ENCODE measurements around the gene CSF2RB. TPM values are rescaled to one million over a fixed set of nuclear protein-coding genes. Genes with fewer than 3 reads are reported as not detected.

Gene CSF2RB
- total RNA-seq, 2 experiments from 2014 or later: 0.14 TPM; not detected in 1

DNA sequence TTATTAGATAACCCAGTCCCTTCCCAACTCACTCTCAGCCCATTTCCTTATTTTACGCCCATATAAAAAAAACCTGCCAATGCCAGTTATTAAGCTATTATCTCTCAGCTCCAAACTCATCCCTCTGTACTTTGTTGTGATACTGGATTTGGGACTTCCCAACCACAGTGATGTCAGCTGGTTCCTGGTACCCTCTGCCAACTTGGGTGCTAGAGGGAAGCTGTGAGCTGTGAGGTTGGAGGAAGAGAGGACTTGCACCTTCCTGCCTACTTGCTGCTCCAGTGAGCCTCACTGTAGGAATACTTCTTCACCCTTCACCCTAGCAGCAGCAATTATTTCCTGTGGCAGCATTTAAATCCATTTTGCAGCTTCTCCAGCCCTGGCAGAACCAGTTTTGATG, 19.2 kb upstream of the CSF2RB start:
- peaks cover 4% of the 10 kb centered on the region for H3K27me3 Mint-ChIP-seq (ENCODE audit: low read depth)
- no peaks in the 10 kb centered on the region for H3K4me1 Mint-ChIP-seq (ENCODE audit: low read depth)
- H3K4me3 Mint-ChIP-seq: no peak overlapping the region
- intact Hi-C loops (cut with micrococcal nuclease): no loop called here
- no peaks in the 10 kb centered on the region for H3K36me3 Mint-ChIP-seq (ENCODE audit: low read depth)
- peaks cover 4% of the 10 kb centered on the region for H3K9me3 Mint-ChIP-seq
- no peak for DNase-seq
- CTCF ChIA-PET: no interaction called here
- no peak overlapping the region for H3K27ac Mint-ChIP-seq

DNA sequence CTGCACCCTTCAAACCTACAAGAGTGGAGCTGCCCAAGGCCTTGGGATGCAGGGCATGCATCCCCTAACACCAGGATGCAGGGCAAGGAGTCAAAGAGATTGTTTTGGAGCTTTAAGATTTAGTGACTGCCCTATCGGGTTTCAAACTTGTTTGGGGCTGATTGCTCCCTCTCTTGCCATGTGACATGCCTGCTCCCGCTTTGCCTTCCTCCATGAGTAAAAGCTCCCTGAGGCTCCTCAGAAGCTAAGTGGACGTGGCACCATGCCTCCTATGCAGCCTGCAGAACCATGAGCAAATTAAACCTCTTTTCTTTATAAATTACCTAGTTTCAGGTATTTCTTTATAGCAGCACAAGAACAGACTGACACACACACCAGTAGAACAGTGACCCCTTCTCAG, 15.8 kb upstream of the CSF2RB start:
- peaks cover 4% of the 10 kb centered on the region for H3K9me3 Mint-ChIP-seq
- H3K27ac Mint-ChIP-seq: no peak overlapping the region
- intact Hi-C loops (cut with micrococcal nuclease): no loop called here
- CTCF ChIA-PET: interaction anchor here (1.4 kb wide), 1 partner anchor 41 kb away, joined by 6 read pairs; no protein-coding TSS in a partner anchor
- no peaks in the 10 kb centered on the region for H3K36me3 Mint-ChIP-seq (ENCODE audit: low read depth)
- no peak for DNase-seq
- H3K27me3 Mint-ChIP-seq (ENCODE audit: low read depth): peaks cover 21% of the 10 kb centered on the region
- no peak overlapping the region for H3K4me3 Mint-ChIP-seq
- no peaks in the 10 kb centered on the region for H3K4me1 Mint-ChIP-seq (ENCODE audit: low read depth)

DNA sequence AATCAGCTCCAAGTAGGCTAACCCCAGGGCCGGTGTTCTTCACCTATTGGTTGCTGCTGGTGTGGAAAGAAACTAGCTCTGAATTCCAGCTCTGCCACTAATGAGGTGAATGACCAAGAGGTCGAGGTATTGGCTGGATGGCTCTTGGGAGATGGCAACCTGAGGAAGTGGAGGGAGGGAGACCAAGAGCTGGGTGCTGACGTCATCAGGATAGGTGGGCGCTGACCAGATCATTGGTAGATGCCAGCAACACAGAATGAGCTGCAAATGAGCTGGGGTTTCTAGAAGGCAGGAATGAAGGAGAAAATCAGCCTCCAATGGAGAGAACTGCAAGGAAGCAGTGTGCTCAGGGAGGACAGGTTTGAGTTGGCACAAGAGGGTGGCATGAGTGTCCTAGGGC, 14.7 kb upstream of the CSF2RB start:
- Mint-ChIP-seq H3K27ac (no peak overlapping the region), H3K27me3 (ENCODE audit: low read depth) (peaks cover 26% of the 10 kb centered on the region), H3K4me1 (ENCODE audit: low read depth) (no peaks in the 10 kb centered on the region), H3K9me3 (peaks cover 4% of the 10 kb centered on the region), H3K4me3 (no peak overlapping the region), H3K36me3 (ENCODE audit: low read depth) (no peaks in the 10 kb centered on the region)
- CTCF ChIA-PET: no interaction called here
- no peak for DNase-seq
- intact Hi-C loops (cut with micrococcal nuclease): no loop called here

DNA sequence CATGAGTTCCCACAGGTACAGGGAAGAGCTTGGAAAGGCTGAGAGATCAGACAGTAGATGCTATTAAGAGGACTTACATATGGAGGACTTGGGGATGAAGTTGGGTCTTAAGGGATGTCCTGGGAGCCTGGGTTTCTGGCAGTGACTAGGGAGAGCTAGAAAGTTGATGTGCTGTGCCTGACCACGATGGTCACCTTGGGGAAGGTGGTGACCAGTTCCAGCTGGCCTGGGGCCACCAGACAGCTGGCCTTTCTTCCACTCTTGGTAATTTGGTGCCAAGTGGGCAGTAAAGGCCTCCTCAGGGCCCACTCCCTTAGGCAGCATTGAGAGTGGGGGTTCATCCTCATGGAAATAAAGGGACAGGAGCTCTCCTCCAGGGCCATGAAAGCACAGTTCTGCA, 13.9 kb upstream of the CSF2RB start:
- no peaks in the 10 kb centered on the region for H3K4me1 Mint-ChIP-seq (ENCODE audit: low read depth)
- intact Hi-C loops (cut with micrococcal nuclease): no loop called here
- H3K9me3 Mint-ChIP-seq: peaks cover 4% of the 10 kb centered on the region
- peaks cover 30% of the 10 kb centered on the region for H3K27me3 Mint-ChIP-seq (ENCODE audit: low read depth)
- CTCF ChIA-PET: no interaction called here
- no peak overlapping the region for H3K4me3 Mint-ChIP-seq
- no peak overlapping the region for H3K27ac Mint-ChIP-seq
- no peaks in the 10 kb centered on the region for H3K36me3 Mint-ChIP-seq (ENCODE audit: low read depth)
- no peak for DNase-seq

DNA sequence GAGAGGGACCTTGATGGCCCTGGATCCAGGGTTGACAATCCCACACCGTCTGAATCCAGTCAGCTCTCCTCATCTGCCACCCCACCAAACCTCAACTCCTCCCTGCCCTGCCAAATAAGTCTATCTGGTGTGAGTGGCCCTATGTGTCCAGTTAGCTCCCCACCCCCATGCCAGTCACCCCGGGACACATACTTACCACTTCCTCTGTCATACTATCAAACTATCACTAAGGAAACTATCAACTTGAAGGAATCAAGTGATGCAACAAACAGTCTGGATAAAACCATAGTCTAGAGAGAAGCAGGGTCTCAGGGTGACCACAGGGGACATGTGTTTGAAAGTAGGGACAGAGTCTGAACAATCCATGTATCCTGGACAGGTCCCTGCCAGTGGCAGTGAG, 13.2 kb upstream of the CSF2RB start:
- no peak for DNase-seq
- Mint-ChIP-seq H3K27me3 (ENCODE audit: low read depth) (peaks cover 33% of the 10 kb centered on the region), H3K4me3 (no peak overlapping the region), H3K27ac (no peak overlapping the region), H3K9me3 (peaks cover under 1% of the 10 kb centered on the region), H3K4me1 (ENCODE audit: low read depth) (no peaks in the 10 kb centered on the region), H3K36me3 (ENCODE audit: low read depth) (no peaks in the 10 kb centered on the region)
- CTCF ChIA-PET: no interaction called here
- intact Hi-C loops (cut with micrococcal nuclease): no loop called here

DNA sequence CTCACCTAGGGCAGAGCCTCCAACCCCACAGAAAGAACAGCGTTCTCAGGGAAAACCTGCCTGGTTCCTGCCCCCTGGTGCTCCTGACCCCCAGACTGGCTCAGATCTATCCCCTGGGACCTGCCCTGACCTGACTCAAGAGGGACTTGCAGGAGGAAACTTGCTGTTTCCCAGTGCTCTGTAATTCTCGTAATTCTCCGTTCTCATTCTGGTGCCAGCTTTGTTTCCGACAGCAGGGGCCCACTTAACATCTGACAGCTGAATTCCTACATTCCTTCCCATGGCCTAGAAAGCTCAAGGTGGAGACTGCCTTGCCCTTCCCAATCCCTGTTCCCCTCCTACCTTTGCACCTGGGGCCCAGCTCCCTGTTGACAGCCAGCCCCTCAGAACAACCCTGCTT, 12.5 kb upstream of the CSF2RB start:
- peaks cover 33% of the 10 kb centered on the region for H3K27me3 Mint-ChIP-seq (ENCODE audit: low read depth)
- H3K4me3 Mint-ChIP-seq: no peak overlapping the region
- intact Hi-C loops (cut with micrococcal nuclease): no loop called here
- DNase-seq: no peak
- CTCF ChIA-PET: no interaction called here
- H3K36me3 Mint-ChIP-seq (ENCODE audit: low read depth): no peaks in the 10 kb centered on the region
- no peak overlapping the region for H3K27ac Mint-ChIP-seq
- H3K9me3 Mint-ChIP-seq: no peaks in the 10 kb centered on the region
- H3K4me1 Mint-ChIP-seq (ENCODE audit: low read depth): no peaks in the 10 kb centered on the region

DNA sequence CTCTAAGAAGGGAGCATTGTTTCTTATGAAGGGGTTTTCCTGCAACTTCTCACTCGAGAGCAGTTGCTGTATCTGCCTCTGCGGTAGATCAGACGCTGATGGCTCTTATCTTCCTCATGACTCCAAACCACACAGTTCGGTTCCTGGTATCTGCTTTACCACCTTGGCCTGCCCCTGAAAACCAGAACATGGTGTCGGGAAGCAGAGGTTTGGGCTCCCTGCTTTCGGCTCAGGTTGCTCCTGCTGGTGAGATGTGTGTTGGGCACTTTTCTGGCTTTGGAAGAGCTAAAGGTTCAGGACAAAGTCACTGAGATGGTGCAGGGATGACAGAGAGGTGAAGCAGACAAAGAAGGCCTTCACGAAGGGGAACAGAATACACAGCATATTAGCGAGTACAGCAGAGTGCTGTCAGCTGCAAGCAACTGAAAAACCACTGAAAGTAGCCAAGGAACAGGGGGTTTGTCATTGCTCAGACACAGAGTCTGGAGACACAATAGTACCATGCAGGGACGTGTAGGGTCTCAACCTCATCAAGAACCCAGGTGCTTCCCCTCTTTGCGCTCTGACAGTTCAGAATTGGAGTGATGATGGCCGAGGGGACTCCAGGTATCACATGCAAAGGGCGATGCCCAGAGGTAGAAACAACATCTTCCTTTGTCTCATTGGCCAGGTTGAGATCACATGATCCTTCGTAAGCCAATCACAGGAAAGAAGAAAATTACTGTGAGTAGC, 11.9 kb upstream of the CSF2RB start:
- peaks cover 36% of the 10 kb centered on the region for H3K27me3 Mint-ChIP-seq (ENCODE audit: low read depth)
- no peaks in the 10 kb centered on the region for H3K4me1 Mint-ChIP-seq (ENCODE audit: low read depth)
- CTCF ChIA-PET: no interaction called here
- H3K27ac Mint-ChIP-seq: no peak overlapping the region
- no peak for DNase-seq
- intact Hi-C loops (cut with micrococcal nuclease): no loop called here
- no peaks in the 10 kb centered on the region for H3K36me3 Mint-ChIP-seq (ENCODE audit: low read depth)
- no peaks in the 10 kb centered on the region for H3K9me3 Mint-ChIP-seq
- H3K4me3 Mint-ChIP-seq: no peak overlapping the region

DNA sequence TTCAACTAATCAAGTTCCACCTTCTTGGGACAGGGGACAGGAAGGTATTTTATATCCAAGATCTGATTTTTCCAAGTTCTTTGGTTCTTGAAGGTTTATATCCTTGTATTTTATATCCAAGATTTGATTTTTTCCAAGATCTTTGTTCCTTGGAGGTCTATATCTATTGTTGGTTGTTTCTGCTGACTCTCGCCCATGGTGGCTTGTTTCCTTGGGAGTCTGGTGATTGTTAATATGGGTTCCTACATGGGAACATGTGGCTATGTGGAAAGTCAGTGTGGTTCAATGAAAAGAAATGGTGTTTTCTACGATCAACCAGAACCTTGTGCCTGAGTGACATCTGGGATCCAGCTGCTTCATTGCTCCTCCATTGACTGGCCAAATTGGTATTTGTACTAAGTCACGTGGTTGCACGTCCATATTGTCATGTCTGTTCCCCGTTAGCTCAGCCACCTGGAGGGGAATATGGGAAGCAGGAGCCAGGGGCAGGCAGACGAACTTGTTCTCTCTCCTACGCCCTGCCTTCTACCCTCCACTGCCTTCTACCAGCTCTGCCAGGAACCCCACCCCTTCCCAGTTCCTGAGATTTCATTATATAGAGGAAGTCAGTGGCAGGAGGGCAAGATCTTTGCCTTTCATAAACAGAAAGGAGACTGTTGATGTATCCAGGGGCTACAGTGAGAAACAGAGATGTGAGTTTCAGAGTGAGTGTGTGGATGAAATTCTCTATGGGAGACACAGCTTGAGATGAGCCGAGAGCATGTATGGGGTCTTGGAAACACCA, 11.1 kb upstream of the CSF2RB start:
- H3K4me3 Mint-ChIP-seq: no peak overlapping the region
- H3K27me3 Mint-ChIP-seq (ENCODE audit: low read depth): peaks cover 33% of the 10 kb centered on the region
- CTCF ChIA-PET: no interaction called here
- no peak for DNase-seq
- H3K36me3 Mint-ChIP-seq (ENCODE audit: low read depth): no peaks in the 10 kb centered on the region
- intact Hi-C loops (cut with micrococcal nuclease): no loop called here
- no peaks in the 10 kb centered on the region for H3K4me1 Mint-ChIP-seq (ENCODE audit: low read depth)
- H3K27ac Mint-ChIP-seq: no peak overlapping the region
- H3K9me3 Mint-ChIP-seq: no peaks in the 10 kb centered on the region

DNA sequence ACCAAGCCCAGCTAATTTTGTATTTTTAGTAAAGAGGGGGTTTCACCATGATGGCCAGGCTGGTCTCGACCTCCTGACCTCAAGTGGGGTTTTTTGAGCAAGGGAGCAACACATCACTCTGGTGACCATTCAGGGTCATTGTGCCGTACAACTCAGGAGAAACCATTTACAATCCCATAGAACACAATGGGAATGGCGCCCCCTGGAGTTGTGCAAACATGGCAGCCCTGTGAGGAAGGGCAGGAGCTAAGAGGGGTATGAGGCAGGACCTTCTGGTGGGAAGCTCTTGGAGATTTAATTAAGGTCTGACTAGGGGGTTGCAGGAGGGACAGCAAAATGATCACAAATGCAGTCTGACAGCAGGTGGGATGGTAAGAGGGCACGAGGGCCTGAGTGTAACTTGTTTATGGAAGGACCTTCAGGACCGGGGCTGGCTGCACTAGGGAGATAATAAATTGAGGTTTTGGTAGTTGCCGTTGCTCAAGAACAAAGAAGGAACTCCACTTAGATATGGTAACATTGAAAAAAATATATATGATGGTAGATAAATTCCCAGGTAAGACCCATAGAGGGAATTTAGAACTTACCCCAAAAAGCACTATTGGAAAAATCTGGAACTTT, 9.1 kb upstream of the CSF2RB start:
- Mint-ChIP-seq H3K36me3 (ENCODE audit: low read depth) (no peaks in the 10 kb centered on the region), H3K27me3 (ENCODE audit: low read depth) (peaks cover 34% of the 10 kb centered on the region), H3K4me1 (ENCODE audit: low read depth) (no peaks in the 10 kb centered on the region), H3K9me3 (no peaks in the 10 kb centered on the region), H3K27ac (no peak overlapping the region), H3K4me3 (no peak overlapping the region)
- DNase-seq: no peak
- intact Hi-C loops (cut with micrococcal nuclease): no loop called here
- CTCF ChIA-PET: interaction anchor here (0.7 to 1.4 kb wide), 3 partner anchors 49 to 122 kb away, joined by 3 to 5 read pairs (median 4); no protein-coding TSS in a partner anchor

DNA sequence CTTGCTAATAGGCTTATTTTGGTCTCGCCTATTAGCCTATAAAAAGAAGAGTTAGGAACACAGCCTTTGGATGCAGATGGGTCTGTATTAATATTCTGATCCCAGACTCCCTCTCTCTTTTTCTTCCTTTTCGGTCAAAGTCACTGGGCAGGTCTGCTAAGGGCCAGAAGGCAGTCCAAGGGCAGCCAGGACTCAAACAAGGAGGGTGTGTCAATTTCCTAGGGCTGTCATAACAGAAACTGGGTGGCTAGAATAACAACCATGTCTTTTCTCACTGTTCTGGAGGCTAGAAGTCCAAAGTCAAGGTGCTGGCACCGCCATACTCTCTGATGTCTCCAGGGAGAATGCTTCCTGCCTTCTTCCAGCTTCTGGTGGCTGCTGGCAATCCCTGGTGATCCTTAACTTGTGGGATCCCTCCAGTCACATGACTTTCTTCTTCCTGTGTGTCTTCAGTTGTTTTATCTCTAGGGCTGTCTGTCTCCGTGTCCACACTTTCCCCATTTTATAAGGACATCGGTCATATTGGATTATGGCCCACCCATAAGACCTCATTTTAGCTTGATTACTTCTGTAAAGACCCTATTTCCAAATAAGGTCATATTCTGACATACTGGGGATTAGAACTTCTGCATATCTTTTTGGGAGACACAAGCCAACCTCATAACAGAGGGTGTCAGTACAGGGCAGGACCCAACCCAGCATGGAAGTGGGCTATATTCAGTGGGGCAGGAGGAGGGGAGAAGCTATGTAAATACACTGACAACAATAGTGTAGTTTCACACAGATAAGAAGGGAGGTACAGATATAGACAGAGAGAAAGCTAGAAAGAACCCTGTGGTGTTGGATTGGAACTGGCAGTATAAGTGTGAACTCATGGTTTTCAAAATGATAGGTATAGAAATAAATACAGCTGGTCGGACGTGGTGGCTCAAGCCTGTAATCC, 5.9 kb upstream of the CSF2RB start:
- peaks cover 29% of the 10 kb centered on the region for H3K27me3 Mint-ChIP-seq (ENCODE audit: low read depth)
- no peaks in the 10 kb centered on the region for H3K4me1 Mint-ChIP-seq (ENCODE audit: low read depth)
- CTCF ChIA-PET: interaction anchor here (0.6 to 0.7 kb wide), 2 partner anchors 614 to 690 kb away, joined by 3 to 4 read pairs; no protein-coding TSS in a partner anchor

DNA sequence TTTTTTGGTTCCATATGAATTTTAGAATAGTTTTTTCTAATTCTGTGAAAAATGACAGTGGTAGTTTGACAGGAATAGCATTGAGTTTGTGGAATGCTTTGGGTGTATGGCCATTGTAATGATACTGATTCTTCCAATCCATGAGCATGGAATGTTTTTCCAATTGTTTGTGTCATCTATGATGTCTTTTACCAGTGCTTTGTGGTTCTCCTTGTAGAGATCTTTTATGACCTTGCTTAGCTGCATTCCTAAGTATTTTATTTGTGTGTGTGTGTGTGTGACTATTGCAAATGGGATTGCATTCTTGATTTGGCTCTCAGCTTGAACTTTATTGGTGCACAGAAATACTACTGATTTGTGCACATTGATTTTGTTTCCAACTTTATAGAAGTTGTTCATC, 3.0 kb upstream of the CSF2RB start:
- CTCF ChIA-PET: interaction anchor here (0.8 kb wide), 1 partner anchor 58 kb away, joined by 3 read pairs; no protein-coding TSS in a partner anchor
- H3K9me3 Mint-ChIP-seq: no peaks in the 10 kb centered on the region
- intact Hi-C loops (cut with micrococcal nuclease): no loop called here
- no peak for DNase-seq
- H3K36me3 Mint-ChIP-seq (ENCODE audit: low read depth): no peaks in the 10 kb centered on the region
- peaks cover 17% of the 10 kb centered on the region for H3K27me3 Mint-ChIP-seq (ENCODE audit: low read depth)
- H3K4me1 Mint-ChIP-seq (ENCODE audit: low read depth): no peaks in the 10 kb centered on the region
- H3K27ac Mint-ChIP-seq: no peak overlapping the region
- H3K4me3 Mint-ChIP-seq: no peak overlapping the region

More for the DNA sequence above, 5.9 kb upstream of the CSF2RB start:
- Mint-ChIP-seq H3K9me3 (no peaks in the 10 kb centered on the region), H3K36me3 (ENCODE audit: low read depth) (no peaks in the 10 kb centered on the region), H3K4me3 (no peak overlapping the region), H3K27ac (no peak overlapping the region)
- intact Hi-C loops (cut with micrococcal nuclease): no loop called here
- DNase-seq: no peak

All from activated naive CD4-positive, alpha-beta T cell treated with anti-CD3 and anti-CD28 coated beads for 36 hours (primary cell).